ENCODE data around the gene ANK2.
"Not testable (repeated sequence)": the region's sequence is repeated elsewhere in the genome, so short reads cannot be mapped to it uniquely, and the experiment has no call there.

DNA sequence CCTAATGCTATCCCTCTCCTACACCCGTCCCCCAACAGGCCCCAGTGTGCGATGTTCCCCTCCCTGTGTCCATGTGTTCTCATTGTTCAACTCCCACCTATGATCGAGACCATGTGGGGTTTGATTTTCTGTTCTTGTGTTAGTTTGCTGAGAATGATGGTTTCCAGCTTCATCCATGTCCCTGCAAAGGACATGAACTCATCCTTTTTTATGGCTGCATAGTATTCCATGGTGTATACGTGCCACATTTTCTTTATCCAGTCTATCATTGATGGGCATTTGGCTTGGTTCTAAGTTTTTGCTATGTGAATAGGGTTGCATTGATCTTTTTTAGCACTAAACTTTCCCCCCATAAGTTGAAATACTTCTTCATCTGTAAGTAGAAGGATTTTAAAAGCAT is 195.3 kb downstream of the ANK2 start:
- TF ChIP-seq, protein P1, sequence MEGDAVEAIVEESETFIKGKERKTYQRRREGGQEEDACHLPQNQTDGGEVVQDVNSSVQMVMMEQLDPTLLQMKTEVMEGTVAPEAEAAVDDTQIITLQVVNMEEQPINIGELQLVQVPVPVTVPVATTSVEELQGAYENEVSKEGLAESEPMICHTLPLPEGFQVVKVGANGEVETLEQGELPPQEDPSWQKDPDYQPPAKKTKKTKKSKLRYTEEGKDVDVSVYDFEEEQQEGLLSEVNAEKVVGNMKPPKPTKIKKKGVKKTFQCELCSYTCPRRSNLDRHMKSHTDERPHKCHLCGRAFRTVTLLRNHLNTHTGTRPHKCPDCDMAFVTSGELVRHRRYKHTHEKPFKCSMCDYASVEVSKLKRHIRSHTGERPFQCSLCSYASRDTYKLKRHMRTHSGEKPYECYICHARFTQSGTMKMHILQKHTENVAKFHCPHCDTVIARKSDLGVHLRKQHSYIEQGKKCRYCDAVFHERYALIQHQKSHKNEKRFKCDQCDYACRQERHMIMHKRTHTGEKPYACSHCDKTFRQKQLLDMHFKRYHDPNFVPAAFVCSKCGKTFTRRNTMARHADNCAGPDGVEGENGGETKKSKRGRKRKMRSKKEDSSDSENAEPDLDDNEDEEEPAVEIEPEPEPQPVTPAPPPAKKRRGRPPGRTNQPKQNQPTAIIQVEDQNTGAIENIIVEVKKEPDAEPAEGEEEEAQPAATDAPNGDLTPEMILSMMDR (conservative IDR thresholded peaks at IDR 0.05; ENCODE audit: low read length): not testable (repeated sequence)
- not testable (repeated sequence) for TF ChIP-seq EZH2phosphoT487 (IDR thresholded peaks at IDR 0.05; ENCODE audit: borderline replicate concordance, low read depth, low read length)
